Fibroblast of pulmonary artery (primary cell): ENCODE data around the gene LYPLAL1.

ENCODE experiments used
- DNase-seq: peaks from one replicate; pipeline ENCODE4 v3.0.0-alpha.2; 2010; ENCODE audit warnings: low read depth
- H3K4me3 ChIP-seq: replicated peaks from 2 replicates; pipeline ENCODE4 v1.5.1; 2011; ENCODE audit warnings: low read depth, mild to moderate bottlenecking, control low read depth, low read length, moderate library complexity
- CTCF ChIP-seq: IDR thresholded peaks from 2 replicates; pipeline ENCODE4 v1.5.1; 2011; ENCODE audit warnings: mild to moderate bottlenecking, control low read depth, low read length, inconsistent platforms; ENCODE audit errors: missing control alignments

LYPLAL1 gene

GRCh38 chr1:219138747-219139146 lies 34.9 kb upstream of the LYPLAL1 start:
- no peak for DNase-seq
- TF ChIP-seq CTCF = no peak
- no peak overlapping the region for H3K4me3 ChIP-seq

GRCh38 chr1:219140303-219140877 lies 33.3 kb upstream of the LYPLAL1 start:
- H3K4me3 ChIP-seq = no peak overlapping the region
- no peak for TF ChIP-seq CTCF
- DNase-seq = no peak

- no peak overlapping the region for H3K4me3 ChIP-seq
- peak; percentile 61 for DNase-seq
- TF ChIP-seq CTCF = no peak
Measured at GRCh38 chr1:219143735-219144134, 29.9 kb upstream of the LYPLAL1 start.

- DNase-seq = no peak
- no peak for TF ChIP-seq CTCF
- no peak overlapping the region for H3K4me3 ChIP-seq
Measured at GRCh38 chr1:219144658-219145315, 28.9 kb upstream of the LYPLAL1 start.

- no peak overlapping the region for H3K4me3 ChIP-seq
- no peak for DNase-seq
- no peak for TF ChIP-seq CTCF
Measured at GRCh38 chr1:219147571-219148019, 26.1 kb upstream of the LYPLAL1 start.

GRCh38 chr1:219149009-219149577 lies 24.6 kb upstream of the LYPLAL1 start:
- no peak for DNase-seq
- H3K4me3 ChIP-seq = no peak overlapping the region
- TF ChIP-seq CTCF = no peak

- TF ChIP-seq CTCF = no peak
- no peak overlapping the region for H3K4me3 ChIP-seq
- no peak for DNase-seq
Measured at GRCh38 chr1:219149953-219150352, 23.7 kb upstream of the LYPLAL1 start.
